Measurements from ENCODE around the gene BRWD1.

GRCh38 chr21:39159342-39160063, 153.9 kb downstream of the BRWD1 start:
- no peak for TF ChIP-seq CTCF (conservative IDR thresholded peaks at IDR 0.05; ENCODE audit: low read length)
- no peak for TF ChIP-seq EZH2phosphoT487 (IDR thresholded peaks at IDR 0.05; ENCODE audit: borderline replicate concordance, low read depth, low read length)
